Mammary epithelial cell (primary cell): ENCODE measurements around the gene PHPT1.

Experiments
- EZH2 ChIP-seq: IDR thresholded peaks from 2 replicates; pipeline ENCODE4 v1.6.1; 2012; ENCODE audit warnings: low read length, inconsistent platforms, borderline replicate concordance
- TF ChIP-seq, protein P1 (sequence below), 2 donors: IDR thresholded peaks in 1 of 2; conservative IDR thresholded peaks in 1 of 2; 2 replicates each; pipeline ENCODE4 v1.5.1; 2011 to 2012; ENCODE audit warnings: inconsistent platforms in 2 of 2, low read length in 2 of 2, mild to moderate bottlenecking in 2 of 2, control low read depth in 1 of 2, low read depth in 1 of 2; ENCODE audit not compliant: insufficient read depth in 1 of 2; ENCODE audit errors: extremely low read depth in 1 of 2

DNA sequence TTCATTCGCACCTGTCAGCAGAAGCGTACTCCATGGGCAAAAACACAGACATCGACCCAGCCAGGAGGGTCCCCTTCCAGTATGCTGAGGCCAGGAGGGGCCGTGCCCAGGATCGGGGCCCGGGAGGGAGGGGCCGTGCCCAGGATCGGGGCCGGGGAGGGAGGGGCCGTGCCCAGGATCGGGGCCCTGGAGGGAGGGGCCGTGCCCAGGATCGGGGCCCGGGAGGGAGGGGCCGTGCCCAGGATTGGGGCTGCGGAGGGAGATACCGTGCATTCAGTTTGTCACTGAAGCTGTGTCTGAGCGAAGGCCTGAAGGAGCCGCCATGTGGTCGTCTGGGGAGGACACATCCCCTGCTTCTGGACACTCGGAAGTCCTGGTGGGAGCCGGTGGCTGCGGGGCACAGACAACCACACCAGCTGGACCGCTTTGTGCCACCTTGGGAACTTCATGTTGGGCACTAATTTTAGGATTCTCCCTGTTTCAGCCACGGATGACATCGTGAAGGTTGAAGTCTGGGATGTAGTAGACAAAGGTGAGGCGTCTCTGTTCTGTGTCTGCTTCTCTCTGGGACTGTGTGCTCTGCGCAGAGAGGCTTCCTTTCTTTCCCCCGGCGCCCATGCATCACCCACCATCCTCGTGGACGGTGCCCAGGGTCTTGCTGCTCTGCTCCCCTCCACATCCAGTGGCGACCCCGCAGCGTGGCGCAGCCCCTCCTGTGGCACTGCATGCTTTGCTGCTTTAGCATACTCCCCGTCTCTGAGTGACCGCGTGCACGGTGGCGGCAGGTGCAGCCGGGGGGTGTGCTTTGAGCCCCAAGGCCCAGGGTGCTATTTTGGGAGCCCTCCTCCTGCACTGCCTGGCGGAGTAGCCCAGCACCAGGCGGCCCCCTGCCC lies 23.7 kb upstream of the PHPT1 start:
- TF ChIP-seq EZH2: no peak
- TF ChIP-seq, protein P1, sequence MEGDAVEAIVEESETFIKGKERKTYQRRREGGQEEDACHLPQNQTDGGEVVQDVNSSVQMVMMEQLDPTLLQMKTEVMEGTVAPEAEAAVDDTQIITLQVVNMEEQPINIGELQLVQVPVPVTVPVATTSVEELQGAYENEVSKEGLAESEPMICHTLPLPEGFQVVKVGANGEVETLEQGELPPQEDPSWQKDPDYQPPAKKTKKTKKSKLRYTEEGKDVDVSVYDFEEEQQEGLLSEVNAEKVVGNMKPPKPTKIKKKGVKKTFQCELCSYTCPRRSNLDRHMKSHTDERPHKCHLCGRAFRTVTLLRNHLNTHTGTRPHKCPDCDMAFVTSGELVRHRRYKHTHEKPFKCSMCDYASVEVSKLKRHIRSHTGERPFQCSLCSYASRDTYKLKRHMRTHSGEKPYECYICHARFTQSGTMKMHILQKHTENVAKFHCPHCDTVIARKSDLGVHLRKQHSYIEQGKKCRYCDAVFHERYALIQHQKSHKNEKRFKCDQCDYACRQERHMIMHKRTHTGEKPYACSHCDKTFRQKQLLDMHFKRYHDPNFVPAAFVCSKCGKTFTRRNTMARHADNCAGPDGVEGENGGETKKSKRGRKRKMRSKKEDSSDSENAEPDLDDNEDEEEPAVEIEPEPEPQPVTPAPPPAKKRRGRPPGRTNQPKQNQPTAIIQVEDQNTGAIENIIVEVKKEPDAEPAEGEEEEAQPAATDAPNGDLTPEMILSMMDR (conservative IDR thresholded peaks at IDR 0.05 in 1 of 2, IDR thresholded peaks at IDR 0.05 in 1 of 2; ENCODE audit: extremely low read depth in 1 of 2, insufficient read depth in 1 of 2, low read depth in 1 of 2, low read length in 2 of 2): no peak
